HG03460 (cell line): ENCODE measurements around the gene HDAC8.

Source experiments
- ATAC-seq: cut with Tn5 transposase; IDR thresholded peaks from one replicate; pipeline ENCODE4 v1.9.1; 2021; ENCODE audit not compliant: unreplicated experiment

The HDAC8 gene

GRCh38 chrX:72297953-72298730 lies 274.5 kb downstream of the HDAC8 start:
- ATAC-seq, result no peak

DNA sequence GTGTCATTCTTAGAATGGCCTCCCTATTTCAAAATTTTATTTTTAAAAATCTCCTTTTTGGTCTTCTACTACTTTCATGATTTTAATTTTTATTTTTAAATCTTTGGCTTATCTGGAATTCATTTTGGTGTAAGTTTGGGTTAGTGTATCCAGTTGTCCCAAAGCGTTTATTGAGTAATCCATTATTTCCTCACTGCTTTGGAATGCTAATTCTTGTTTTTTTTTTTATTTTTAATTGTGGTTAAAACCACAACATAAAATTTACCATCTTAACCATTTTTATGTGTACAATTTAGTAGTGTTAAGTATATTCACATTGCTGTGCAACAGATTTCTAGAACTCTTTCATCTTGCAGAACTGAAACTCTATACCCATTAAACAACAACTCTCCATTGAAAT lies 275.7 kb downstream of the HDAC8 start:
- ATAC-seq, result no peak

GRCh38 chrX:72295745-72296144 lies 276.9 kb downstream of the HDAC8 start:
- ATAC-seq, result no peak

DNA sequence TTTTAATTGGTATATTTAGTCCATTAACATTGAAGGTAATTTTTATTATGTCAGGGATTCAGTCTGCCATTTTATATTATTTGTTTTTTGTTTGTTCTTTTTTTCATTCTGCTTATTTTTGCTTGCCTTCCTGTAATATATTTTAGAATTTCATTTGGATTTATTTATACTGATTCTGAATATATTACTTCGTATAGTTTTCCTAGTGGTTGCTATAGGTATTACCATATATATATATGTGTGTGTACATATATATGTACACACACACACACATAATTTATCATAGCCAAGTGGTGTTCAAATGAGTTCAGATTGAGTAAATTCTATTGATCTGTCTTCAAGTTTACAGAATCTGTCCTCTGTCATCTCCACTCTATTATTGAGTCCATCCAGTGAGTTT lies 278.1 kb downstream of the HDAC8 start:
- no peak for ATAC-seq

DNA sequence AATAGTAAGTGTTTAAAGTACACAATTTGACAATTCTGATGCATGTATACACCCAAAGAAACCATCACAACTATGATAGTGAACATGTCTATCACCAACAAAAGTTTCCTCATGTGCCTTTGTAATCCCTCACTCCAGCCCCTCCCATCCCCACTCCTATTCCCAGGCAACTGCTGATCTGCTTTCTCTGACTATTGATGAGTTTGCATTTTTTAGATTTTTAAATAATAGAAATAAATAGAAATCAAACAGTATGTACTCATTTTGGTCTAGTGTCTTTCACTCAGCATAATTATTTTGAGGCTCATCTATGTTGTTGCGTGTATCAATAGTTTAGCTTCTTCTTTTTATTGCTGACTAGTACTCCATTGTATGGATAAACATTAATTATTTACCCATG lies 290.3 kb downstream of the HDAC8 start:
- ATAC-seq, result no peak

GRCh38 chrX:72280321-72280845 lies 292.3 kb downstream of the HDAC8 start:
- no peak for ATAC-seq
